Subcutaneous abdominal adipose tissue (tissue), 5 donors: ENCODE measurements around the gene GALNT9.

Source experiments
- H3K27ac ChIP-seq: one replicate; pipeline ENCODE4 v1.7.0; 2013; ENCODE audit warnings: low read depth, mild to moderate bottlenecking, inconsistent platforms, low read length, moderate library complexity
- H3K27me3 ChIP-seq, 5 donors: one replicate each; pipeline ENCODE4 v1.7.0; 2013; ENCODE audit warnings: low read length in 5 of 5, inconsistent platforms in 1 of 5; ENCODE audit not compliant: control insufficient read depth in 5 of 5, insufficient read depth in 4 of 5
- H3K36me3 ChIP-seq, 5 donors: one replicate each; pipeline ENCODE4 v1.7.0; 2013; ENCODE audit warnings: low read length in 5 of 5; ENCODE audit not compliant: control insufficient read depth in 5 of 5, insufficient read depth in 5 of 5
- H3K4me1 ChIP-seq, 5 donors: one replicate each; pipeline ENCODE4 v1.7.0; 2013; ENCODE audit warnings: low read length in 5 of 5, mild to moderate bottlenecking in 3 of 5, moderate library complexity in 1 of 5; ENCODE audit not compliant: control insufficient read depth in 5 of 5, insufficient read depth in 5 of 5
- H3K4me3 ChIP-seq, 5 donors: one replicate each; pipeline ENCODE4 v1.7.0; 2013; ENCODE audit warnings: low read length in 5 of 5, low read depth in 1 of 5
- H3K9ac ChIP-seq, 5 donors: one replicate each; pipeline ENCODE4 v1.7.0; 2013; ENCODE audit warnings: low read length in 5 of 5, mild to moderate bottlenecking in 4 of 5, moderate library complexity in 3 of 5
- H3K9me3 ChIP-seq, 5 donors: one replicate each; pipeline ENCODE4 v1.7.0; 2013; ENCODE audit warnings: low read length in 5 of 5; ENCODE audit not compliant: control insufficient read depth in 5 of 5
- donor health status: healthy.
- donor health status: healthy.
- donor health status: healthy.
- donor health status: healthy.
- donor health status: healthy.

Gene GALNT9

GRCh38 chr12:132260721-132261120 lies 68.7 kb downstream of the GALNT9 start:
- peaks cover 16 to 42% (median 35%) of the 10 kb centered on the region in 5 donors for H3K27me3 ChIP-seq

GRCh38 chr12:132259872-132260695 lies 69.3 kb downstream of the GALNT9 start:
- Histone ChIP-seq H3K27me3 (peaks cover 16 to 42% (median 30%) of the 10 kb centered on the region in 5 donors), H3K4me1 (no peaks in the 10 kb centered on the region)

More at GRCh38 chr12:132260721-132261120, 68.7 kb downstream of the GALNT9 start:
- Histone ChIP-seq H3K9ac (no peak overlapping the region), H3K27ac (no peak overlapping the region), H3K4me1 (no peaks in the 10 kb centered on the region), H3K9me3 (no peaks in the 10 kb centered on the region), H3K4me3 (no peak overlapping the region), H3K36me3 (no peaks in the 10 kb centered on the region)

GRCh38 chr12:132259364-132259871 lies 70.0 kb downstream of the GALNT9 start:
- Histone ChIP-seq H3K9me3 (no peaks in the 10 kb centered on the region), H3K4me1 (no peaks in the 10 kb centered on the region), H3K4me3 (no peak overlapping the region), H3K27me3 (peaks cover 12 to 39% (median 26%) of the 10 kb centered on the region in 5 donors), H3K27ac (no peak overlapping the region), H3K36me3 (no peaks in the 10 kb centered on the region), H3K9ac (no peak overlapping the region)

More at GRCh38 chr12:132259872-132260695, 69.3 kb downstream of the GALNT9 start:
- Histone ChIP-seq H3K27ac (no peak overlapping the region), H3K9me3 (no peaks in the 10 kb centered on the region), H3K9ac (no peak overlapping the region), H3K36me3 (no peaks in the 10 kb centered on the region), H3K4me3 (no peak overlapping the region)

- Histone ChIP-seq H3K36me3 (no peaks in the 10 kb centered on the region), H3K9me3 (peaks cover 0 to 2% (median 0%) of the 10 kb centered on the region in 5 donors), H3K4me1 (no peaks in the 10 kb centered on the region), H3K9ac (no peak overlapping the region), H3K27me3 (peaks cover 12 to 36% (median 23%) of the 10 kb centered on the region in 5 donors), H3K4me3 (no peak overlapping the region), H3K27ac (no peak overlapping the region)
These were observed 70.8 kb downstream of the GALNT9 start for GRCh38 chr12:132258543-132258942.

GRCh38 chr12:132257955-132258490 lies 71.4 kb downstream of the GALNT9 start:
- H3K36me3 ChIP-seq, result no peaks in the 10 kb centered on the region
- H3K9ac ChIP-seq, result no peak overlapping the region
- peaks cover 0 to 2% (median 0%) of the 10 kb centered on the region in 5 donors for H3K9me3 ChIP-seq
- H3K27me3 ChIP-seq, result peaks cover 12 to 36% (median 23%) of the 10 kb centered on the region in 5 donors
- no peaks in the 10 kb centered on the region for H3K4me1 ChIP-seq
- no peak overlapping the region for H3K27ac ChIP-seq
- no peak overlapping the region for H3K4me3 ChIP-seq

GRCh38 chr12:132257206-132257954 lies 72.0 kb downstream of the GALNT9 start:
- peaks cover 0 to 2% (median 0%) of the 10 kb centered on the region in 5 donors for H3K9me3 ChIP-seq
- no peaks in the 10 kb centered on the region for H3K4me1 ChIP-seq
- peaks cover 12 to 34% (median 23%) of the 10 kb centered on the region in 5 donors for H3K27me3 ChIP-seq
- H3K9ac ChIP-seq, result no peak overlapping the region
- H3K27ac ChIP-seq, result no peak overlapping the region
- no peak overlapping the region for H3K4me3 ChIP-seq
- no peaks in the 10 kb centered on the region for H3K36me3 ChIP-seq

- no peaks in the 10 kb centered on the region for H3K4me1 ChIP-seq
- peaks cover 0 to 2% (median 0%) of the 10 kb centered on the region in 5 donors for H3K9me3 ChIP-seq
- H3K4me3 ChIP-seq, result no peak overlapping the region
- no peak overlapping the region for H3K27ac ChIP-seq
- peaks cover 9 to 30% (median 21%) of the 10 kb centered on the region in 5 donors for H3K27me3 ChIP-seq
- no peaks in the 10 kb centered on the region for H3K36me3 ChIP-seq
- no peak overlapping the region for H3K9ac ChIP-seq
These were observed 72.7 kb downstream of the GALNT9 start for GRCh38 chr12:132256646-132257045.

GRCh38 chr12:132255642-132256041 lies 73.7 kb downstream of the GALNT9 start:
- Histone ChIP-seq H3K4me1 (no peaks in the 10 kb centered on the region), H3K27ac (no peak overlapping the region), H3K9ac (no peak overlapping the region), H3K4me3 (no peak overlapping the region), H3K27me3 (peaks cover 4 to 28% (median 13%) of the 10 kb centered on the region in 5 donors), H3K9me3 (peaks cover 0 to 3% (median 0%) of the 10 kb centered on the region in 5 donors), H3K36me3 (no peaks in the 10 kb centered on the region)

GRCh38 chr12:132253698-132254480 lies 75.5 kb downstream of the GALNT9 start:
- peaks cover 0 to 3% (median 0%) of the 10 kb centered on the region in 5 donors for H3K4me1 ChIP-seq
- H3K27me3 ChIP-seq, result peaks cover 9 to 28% (median 13%) of the 10 kb centered on the region in 5 donors
- no peaks in the 10 kb centered on the region for H3K36me3 ChIP-seq
- no peak overlapping the region for H3K27ac ChIP-seq
- no peak overlapping the region for H3K4me3 ChIP-seq
- H3K9ac ChIP-seq, result no peak overlapping the region
- peaks cover 0 to 3% (median 0%) of the 10 kb centered on the region in 5 donors for H3K9me3 ChIP-seq
